Transverse colon (tissue), 4 donors: ENCODE data around the gene CLEC2A. TPM values are rescaled to one million over a fixed set of nuclear protein-coding genes. Genes with fewer than 3 reads are reported as not detected.

Source experiments
- DNase-seq: peaks from one replicate; pipeline ENCODE4 v3.0.0-alpha.2; 2019
- H3K27ac ChIP-seq, 4 donors: fragments of 200-600 bp; sonication (generic); 2 replicates each; pipeline ENCODE4 v1.5.1; 2016 to 2018; ENCODE audit warnings: inconsistent platforms in 4 of 4
- H3K27me3 ChIP-seq: fragments of 200-600 bp; sonication (generic); 2 replicates; pipeline ENCODE4 v1.5.1; 2017; ENCODE audit warnings: inconsistent platforms
- H3K36me3 ChIP-seq, 4 donors: fragments of 200-600 bp; sonication (generic); 2 replicates each; pipeline ENCODE4 v1.5.1; 2017 to 2019; ENCODE audit warnings: inconsistent platforms in 4 of 4
- H3K4me1 ChIP-seq, 4 donors: fragments of 200-600 bp; sonication (generic); 2 replicates each; pipeline ENCODE4 v1.5.1; 2017 to 2020; ENCODE audit warnings: inconsistent platforms in 4 of 4
- H3K4me3 ChIP-seq, 4 donors: fragments of 200-600 bp; sonication (generic); 1 replicate in 1 of 4; 2 replicates in 3 of 4; pipeline versions ENCODE4 v1.5.1 to v1.6.1; 2017 to 2019; ENCODE audit warnings: inconsistent platforms in 4 of 4
- H3K9me3 ChIP-seq, 2 donors: fragments of 200-600 bp; sonication (generic); 2 replicates each; pipeline ENCODE4 v1.5.1; 2017 to 2019; ENCODE audit warnings: inconsistent platforms in 2 of 2
- EP300 ChIP-seq: sonication (generic); formaldehyde crosslinking; IDR thresholded peaks from one replicate; pipeline ENCODE4 v1.6.1; 2017; ENCODE audit warnings: antibody characterized with exemption, low read depth
- POLR2A ChIP-seq: fragments of 450-650 bp; IDR thresholded peaks from one replicate; pipeline ENCODE4 v1.6.1; 2016; ENCODE audit warnings: antibody characterized with exemption, mild to moderate bottlenecking, moderate library complexity
- POLR2AphosphoS5 ChIP-seq, 3 donors: sonication (generic); formaldehyde crosslinking; IDR thresholded peaks; one replicate each; pipeline ENCODE4 v1.6.1; 2016; ENCODE audit warnings: antibody characterized with exemption in 3 of 3
- WGBS, 2 donors: methylation state at CpG; one replicate each; pipeline ENCODE4 v1.1.5; 2018; ENCODE audit warnings: low coverage in 1 of 2; 5-methylcytosine and 5-hydroxymethylcytosine counted together
- in situ Hi-C, 4 donors: fragments of 200-750 bp; cut with MboI; loops; one replicate each; pipeline versions ENCODE4 v1.15.0 to v1.15.1; 2017; ENCODE audit warnings: low sequenced_read_pairs in 3 of 4, low pct_ligation_motif_present in 1 of 4, low pct_unique_long_range_greater_than_20kb in 1 of 4
- intact Hi-C: fragments of 100-400 bp; cut with DNase I; formaldehyde crosslinking; loops from one replicate; pipeline ENCODE4 v1.15.1; 2023; ENCODE audit warnings: low total_unique reads
- total RNA-seq, 4 donors: library from RNA; depleted of rRNA; stranded (reverse); fragments of >200 nt; gene quantifications; one replicate each; pipeline ENCODE4 v1.1.0, GENCODE V29; 2016
- TF ChIP-seq, protein P1 (sequence below), 5 experiments: fragments of 200-600 bp in 3 of 5; fragments of 450-650 bp in 2 of 5; sonication (generic) in 3 of 5; IDR thresholded peaks; 1 replicate in 2 of 5; 2 replicates in 3 of 5; pipeline ENCODE4 v1.5.1; 2016 to 2017; ENCODE audit warnings: antibody characterized with exemption in 5 of 5, inconsistent platforms in 3 of 5, mild to moderate bottlenecking in 2 of 5, moderate library complexity in 1 of 5

Gene CLEC2A
- total RNA-seq, 4 donors from 2014 or later: not detected

DNA sequence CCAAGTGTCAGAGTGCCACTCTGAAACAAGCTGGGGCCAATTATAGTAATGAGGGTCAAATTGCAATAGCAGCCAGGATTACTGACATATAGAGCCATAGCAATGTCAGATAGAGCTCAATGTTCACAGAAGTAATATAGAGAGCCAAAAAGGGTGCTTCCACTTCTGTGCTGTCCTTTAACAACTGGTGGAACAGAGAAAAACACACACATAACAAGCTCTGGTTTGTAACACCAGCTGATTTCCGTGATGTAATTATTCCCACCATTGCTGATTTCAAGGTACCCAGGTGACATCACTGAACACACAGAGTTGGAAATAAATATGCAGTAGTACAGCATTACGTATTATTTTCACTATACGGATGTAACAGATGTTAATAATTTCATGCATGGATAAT lies 60.0 kb downstream of the CLEC2A start:
- Histone ChIP-seq H3K27me3 (no peaks in the 10 kb centered on the region), H3K27ac (no peak overlapping the region)

DNA sequence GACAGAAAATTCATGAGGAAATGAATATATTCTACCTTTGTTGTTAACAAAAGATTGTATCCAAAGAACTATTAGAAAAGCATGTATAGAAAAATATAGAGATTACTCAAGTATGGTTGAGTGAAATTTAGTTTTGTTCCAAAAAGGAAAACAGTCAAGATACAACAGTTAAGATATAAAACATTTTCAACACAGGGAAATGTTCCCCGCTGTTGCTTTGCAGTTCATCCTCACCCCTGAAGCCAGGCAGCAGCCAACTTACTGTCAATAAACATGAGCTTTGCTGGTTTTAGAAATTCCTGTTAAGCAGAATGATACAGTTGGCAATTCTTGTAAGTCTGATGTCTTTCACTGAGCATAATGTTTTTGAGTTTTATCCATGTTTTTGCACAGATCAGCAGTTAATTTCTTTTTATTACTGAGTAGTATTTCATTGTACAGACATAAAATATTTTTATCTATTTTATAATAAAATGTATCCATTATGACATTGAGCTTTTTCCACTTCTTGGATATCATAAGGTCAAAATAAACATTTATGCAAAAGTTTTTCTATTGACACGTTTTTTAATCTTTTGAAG lies 61.8 kb downstream of the CLEC2A start:
- intact Hi-C loops: no loop called here
- no peaks in the 10 kb centered on the region for H3K27me3 ChIP-seq
- in situ Hi-C loops: no loop called here
- H3K9me3 ChIP-seq: no peaks in the 10 kb centered on the region
- peak overlapping the region; percentile 65 to 85 (median 82) for H3K27ac ChIP-seq
- DNase-seq: no peak
- no peaks in the 10 kb centered on the region for H3K36me3 ChIP-seq
- no peak for TF ChIP-seq EP300
- TF ChIP-seq POLR2AphosphoS5 (IDR thresholded peaks at IDR 0.05): no peak
- TF ChIP-seq, protein P1, sequence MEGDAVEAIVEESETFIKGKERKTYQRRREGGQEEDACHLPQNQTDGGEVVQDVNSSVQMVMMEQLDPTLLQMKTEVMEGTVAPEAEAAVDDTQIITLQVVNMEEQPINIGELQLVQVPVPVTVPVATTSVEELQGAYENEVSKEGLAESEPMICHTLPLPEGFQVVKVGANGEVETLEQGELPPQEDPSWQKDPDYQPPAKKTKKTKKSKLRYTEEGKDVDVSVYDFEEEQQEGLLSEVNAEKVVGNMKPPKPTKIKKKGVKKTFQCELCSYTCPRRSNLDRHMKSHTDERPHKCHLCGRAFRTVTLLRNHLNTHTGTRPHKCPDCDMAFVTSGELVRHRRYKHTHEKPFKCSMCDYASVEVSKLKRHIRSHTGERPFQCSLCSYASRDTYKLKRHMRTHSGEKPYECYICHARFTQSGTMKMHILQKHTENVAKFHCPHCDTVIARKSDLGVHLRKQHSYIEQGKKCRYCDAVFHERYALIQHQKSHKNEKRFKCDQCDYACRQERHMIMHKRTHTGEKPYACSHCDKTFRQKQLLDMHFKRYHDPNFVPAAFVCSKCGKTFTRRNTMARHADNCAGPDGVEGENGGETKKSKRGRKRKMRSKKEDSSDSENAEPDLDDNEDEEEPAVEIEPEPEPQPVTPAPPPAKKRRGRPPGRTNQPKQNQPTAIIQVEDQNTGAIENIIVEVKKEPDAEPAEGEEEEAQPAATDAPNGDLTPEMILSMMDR (IDR thresholded peaks at IDR 0.05): no peak
- TF ChIP-seq POLR2A: no peak
- 71 to 77% methylated on average over 2 of the region's 2 CpGs for WGBS, 2 donors
- peaks cover 0 to 8% (median 0%) of the 10 kb centered on the region in 4 donors for H3K4me1 ChIP-seq
- H3K4me3 ChIP-seq: peak overlapping the region in 2 of 4 donors; percentile 31 to 50

More for the DNA sequence above, 60.0 kb downstream of the CLEC2A start:
- Histone ChIP-seq H3K4me3 (no peak overlapping the region), H3K9me3 (no peaks in the 10 kb centered on the region), H3K4me1 (peaks cover 0 to 8% (median 0%) of the 10 kb centered on the region in 4 donors), H3K36me3 (no peaks in the 10 kb centered on the region)
- intact Hi-C loops (no loop called here), in situ Hi-C loops (no loop called here)
- WGBS, 2 donors: 80 to 89% methylated on average over 3 of the region's 3 CpGs
- TF ChIP-seq EP300: no peak
- TF ChIP-seq POLR2AphosphoS5 (IDR thresholded peaks at IDR 0.05): no peak
- TF ChIP-seq POLR2A: no peak
- TF ChIP-seq, protein P1 (IDR thresholded peaks at IDR 0.05): no peak
- DNase-seq: no peak

DNA sequence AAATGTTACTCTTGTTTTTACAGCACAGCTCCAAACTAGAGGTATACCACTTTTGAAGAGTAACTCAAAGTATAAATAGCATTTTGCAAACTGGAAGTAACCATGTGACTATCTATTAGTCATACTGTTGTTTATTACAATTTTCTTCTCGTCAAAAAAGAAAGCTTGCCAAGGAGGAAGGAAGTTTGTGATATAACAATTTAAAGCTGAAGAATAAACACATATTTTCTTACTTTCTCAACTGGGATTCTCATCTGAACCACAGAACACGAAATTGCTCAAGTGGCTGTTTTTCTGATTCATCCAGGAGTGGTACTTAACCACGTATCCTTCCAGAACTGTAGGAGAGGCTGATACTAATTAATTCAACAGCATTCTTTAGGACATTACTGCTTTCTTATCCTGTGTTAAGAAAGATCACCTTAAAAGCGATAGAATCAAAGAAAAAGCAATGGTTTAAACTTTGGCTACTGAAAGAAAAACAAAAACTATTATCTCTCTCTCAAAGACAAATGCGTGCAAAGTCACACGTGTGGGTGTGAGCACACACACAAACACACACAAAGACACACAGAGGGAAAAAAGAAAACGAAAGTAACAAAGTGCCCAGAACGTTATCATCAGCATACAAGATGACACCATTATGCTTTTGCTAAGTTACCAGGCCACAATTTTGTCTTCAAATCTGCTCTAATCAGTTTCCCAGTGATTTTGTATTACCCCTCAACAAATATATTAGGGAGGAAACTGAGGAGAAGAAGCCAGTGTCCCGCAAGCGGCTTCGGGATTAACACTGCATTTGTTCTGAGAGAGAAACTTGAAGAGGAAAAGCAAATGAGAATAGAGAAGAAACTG lies 62.6 kb downstream of the CLEC2A start, which contains the start of gene CLEC2B:
Gene CLEC2B, minus strand, starts transcription at position 48 of the 855 bp plus-strand sequence.
- in situ Hi-C loops: no loop called here
- intact Hi-C loops: no loop called here

DNA sequence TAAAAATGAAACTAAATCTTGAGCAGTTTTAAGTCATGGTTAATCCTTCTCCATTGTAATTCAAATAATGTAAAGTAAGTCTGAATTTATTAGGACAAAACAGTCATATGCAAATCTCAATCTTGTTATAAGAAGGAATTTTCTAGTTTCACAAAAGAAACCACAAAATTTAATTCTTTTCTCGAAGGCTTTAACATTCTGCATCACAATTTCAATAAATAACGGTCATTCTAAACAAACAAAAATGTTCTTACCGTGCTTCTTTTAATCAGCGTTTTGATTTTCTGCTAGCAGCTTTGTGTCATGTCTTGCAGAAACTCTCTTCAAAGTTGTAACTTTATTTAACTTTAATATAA lies 63.2 kb downstream of the CLEC2A start:
- H3K27ac ChIP-seq: peak overlapping the region; percentile 65 to 85 (median 82)
- WGBS, 2 donors: 39 to 41% methylated on average over 4 of the region's 4 CpGs

More for the DNA sequence above, 62.6 kb downstream of the CLEC2A start, which contains the start of gene CLEC2B:
- Histone ChIP-seq H3K27me3 (no peaks in the 10 kb centered on the region), H3K4me1 (peaks cover 0 to 8% (median 0%) of the 10 kb centered on the region in 4 donors), H3K4me3 (peak within 1 kb of the TSS; percentile 12 to 50 (median 38)), H3K9me3 (no peaks in the 10 kb centered on the region), H3K27ac (peak within 1 kb of the TSS; percentile 65 to 85 (median 82)), H3K36me3 (no peaks in the 10 kb centered on the region)
- 2 to 7% methylated on average over 11 of the region's 11 CpGs for WGBS, 2 donors
- no peak for DNase-seq
- TF ChIP-seq POLR2A (peak; percentile 66), POLR2AphosphoS5 (IDR thresholded peaks at IDR 0.05) (peak; percentile 51 to 82 (median 76))
- TF ChIP-seq, protein P1 (IDR thresholded peaks at IDR 0.05): no peak

More for the DNA sequence above, 63.2 kb downstream of the CLEC2A start:
- Histone ChIP-seq H3K4me1 (peaks cover 0 to 8% (median 0%) of the 10 kb centered on the region in 4 donors), H3K9me3 (no peaks in the 10 kb centered on the region), H3K27me3 (no peaks in the 10 kb centered on the region), H3K4me3 (peak overlapping the region in 3 of 4 donors; percentile 31 to 50 (median 44)), H3K36me3 (no peaks in the 10 kb centered on the region)
- no peak for TF ChIP-seq POLR2A
- TF ChIP-seq, protein P1 (IDR thresholded peaks at IDR 0.05): no peak
- no peak for TF ChIP-seq POLR2AphosphoS5 (IDR thresholded peaks at IDR 0.05)
- TF ChIP-seq EP300: no peak
- in situ Hi-C loops: no loop called here
- intact Hi-C loops: no loop called here
- no peak for DNase-seq
